SK-N-SH treated with all-trans-retinoic acid at 6 μM for 48 hours (cell line): ENCODE data around the gene CDK5R1.

ENCODE experiments used
- ATAC-seq: fragments of 200-7000 bp; cut with Tn5 transposase; 3 replicates; pipeline ENCODE4 v1.9.1; 2020; ENCODE audit warnings: mild to moderate bottlenecking, moderate library complexity
- ARNTL ChIP-seq: fragments of 450-650 bp; formaldehyde crosslinking; IDR thresholded peaks from 2 replicates; pipeline ENCODE4 v1.5.0; 2020; ENCODE audit warnings: low read depth, mild to moderate bottlenecking, moderate library complexity, borderline replicate concordance
- BACH2 ChIP-seq: fragments of 250-450 bp; sonication (Bioruptor Pico); IDR thresholded peaks from 2 replicates; pipeline ENCODE4 v1.9.0; 2021; ENCODE audit warnings: mild to moderate bottlenecking, borderline replicate concordance
- CREB5 ChIP-seq: fragments of 250-450 bp; sonication (Bioruptor Pico); IDR thresholded peaks from 2 replicates; pipeline ENCODE4 v1.5.1; 2020; ENCODE audit warnings: low read depth, mild to moderate bottlenecking, moderate library complexity
- CSRNP3 ChIP-seq: fragments of 250-450 bp; sonication (Bioruptor Pico); IDR thresholded peaks from 2 replicates; pipeline ENCODE4 v1.5.1; 2021; ENCODE audit warnings: mild to moderate bottlenecking, moderate library complexity
- ESRRG ChIP-seq: fragments of 250-450 bp; sonication (Bioruptor Pico); IDR thresholded peaks from 2 replicates; pipeline ENCODE4 v1.6.1; 2021; ENCODE audit warnings: mild to moderate bottlenecking
- GLIS3 ChIP-seq: fragments of 250-450 bp; sonication (Bioruptor Pico); IDR thresholded peaks from 2 replicates; pipeline ENCODE4 v1.5.0; 2020; ENCODE audit warnings: mild to moderate bottlenecking, moderate library complexity
- ISL1 ChIP-seq: fragments of 250-450 bp; sonication (Bioruptor Pico); IDR thresholded peaks from 2 replicates; pipeline ENCODE4 v2.1.2; 2022; ENCODE audit warnings: mild to moderate bottlenecking, moderate library complexity
- OSR1 ChIP-seq: fragments of 250-450 bp; sonication (Bioruptor Pico); IDR thresholded peaks from 2 replicates; pipeline ENCODE4 v1.8.0; 2022; ENCODE audit warnings: moderate library complexity, mild to moderate bottlenecking, inconsistent platforms
- PATZ1 ChIP-seq: fragments of 250-450 bp; sonication (Bioruptor Pico); IDR thresholded peaks from 2 replicates; pipeline ENCODE4 v1.8.0; 2020; ENCODE audit warnings: mild to moderate bottlenecking, moderate library complexity, borderline replicate concordance
- PPARA ChIP-seq: fragments of 250-450 bp; sonication (Bioruptor Pico); IDR thresholded peaks from 2 replicates; pipeline ENCODE4 v1.5.0; 2020; ENCODE audit warnings: mild to moderate bottlenecking, borderline replicate concordance
- RARB ChIP-seq: fragments of 250-450 bp; sonication (Bioruptor Pico); IDR thresholded peaks from 2 replicates; pipeline ENCODE4 v1.8.0; 2021; ENCODE audit warnings: mild to moderate bottlenecking, moderate library complexity
- SNAI2 ChIP-seq: fragments of 250-450 bp; sonication (Bioruptor Pico); IDR thresholded peaks from 2 replicates; pipeline ENCODE4 v1.5.0; 2020; ENCODE audit warnings: mild to moderate bottlenecking, moderate library complexity
- TCF4 ChIP-seq: fragments of 250-450 bp; sonication (Bioruptor Pico); IDR thresholded peaks from 2 replicates; pipeline ENCODE4 v1.8.0; 2021; ENCODE audit warnings: mild to moderate bottlenecking, moderate library complexity, borderline replicate concordance
- TOX ChIP-seq: fragments of 250-450 bp; sonication (Bioruptor Pico); IDR thresholded peaks from 2 replicates; pipeline ENCODE4 v1.8.0; 2021; ENCODE audit warnings: mild to moderate bottlenecking, moderate library complexity, borderline replicate concordance
- TSHZ2 ChIP-seq: fragments of 250-450 bp; sonication (Bioruptor Pico); IDR thresholded peaks from 2 replicates; pipeline ENCODE4 v1.5.0; 2020; ENCODE audit warnings: mild to moderate bottlenecking, moderate library complexity
- ZC3H10 ChIP-seq: fragments of 250-450 bp; sonication (Bioruptor Pico); IDR thresholded peaks from 2 replicates; pipeline ENCODE4 v1.5.1; 2021; ENCODE audit warnings: mild to moderate bottlenecking, moderate library complexity
- ZFP3 ChIP-seq: fragments of 250-450 bp; sonication (Bioruptor Pico); IDR thresholded peaks from 2 replicates; pipeline ENCODE4 v1.5.0; 2020; ENCODE audit warnings: mild to moderate bottlenecking, moderate library complexity
- ZFP30 ChIP-seq: fragments of 450-650 bp; formaldehyde crosslinking; IDR thresholded peaks from 2 replicates; pipeline ENCODE4 v1.5.0; 2022; ENCODE audit warnings: mild to moderate bottlenecking, moderate library complexity
- ZNF565 ChIP-seq: fragments of 450-650 bp; formaldehyde crosslinking; conservative IDR thresholded peaks from 2 replicates; pipeline ENCODE4 v1.5.0; 2020; ENCODE audit warnings: low read depth, mild to moderate bottlenecking, moderate library complexity
- ZNF70 ChIP-seq: fragments of 450-650 bp; formaldehyde crosslinking; IDR thresholded peaks from 2 replicates; pipeline ENCODE4 v1.5.0; 2020; ENCODE audit warnings: mild to moderate bottlenecking, moderate library complexity
- ZNF8 ChIP-seq: fragments of 450-650 bp; formaldehyde crosslinking; IDR thresholded peaks from 2 replicates; pipeline ENCODE4 v1.5.0; 2020; ENCODE audit warnings: mild to moderate bottlenecking, moderate library complexity

Gene CDK5R1

GRCh38 chr17:32515677-32516383, 29.0 kb downstream of the CDK5R1 start:
- ATAC-seq, result no peak
- TF ChIP-seq GLIS3 (no peak), CREB5 (CRISPR knock-in tag) (no peak), TOX (no peak), ARNTL (CRISPR knock-in tag) (no peak), ZNF565 (CRISPR knock-in tag) (no peak), ZFP30 (CRISPR knock-in tag) (no peak), ZFP3 (CRISPR knock-in tag) (no peak)
- TF ChIP-seq, all 23 proteins: peak for 0

- TF ChIP-seq GLIS3 (no peak), RARB (no peak), ZNF8 (CRISPR knock-in tag) (no peak), OSR1 (no peak), TCF4 (no peak)
- ATAC-seq, result no peak
Observed at GRCh38 chr17:32516450-32516849, 29.7 kb downstream of the CDK5R1 start.

- ATAC-seq, result no peak
- no peak for TF ChIP-seq ARNTL (CRISPR knock-in tag)
- TF ChIP-seq ISL1, result no peak
- no peak for TF ChIP-seq ESRRG (CRISPR knock-in tag)
- no peak for TF ChIP-seq TCF4
- TF ChIP-seq PATZ1, result no peak
- TF ChIP-seq ZFP3 (CRISPR knock-in tag), result no peak
- TF ChIP-seq TSHZ2 (CRISPR knock-in tag), result no peak
- no peak for TF ChIP-seq GLIS3
- TF ChIP-seq CREB5 (CRISPR knock-in tag), result no peak
- TF ChIP-seq ZC3H10 (CRISPR knock-in tag), result no peak
- no peak for TF ChIP-seq TOX
- no peak for TF ChIP-seq ZNF565 (CRISPR knock-in tag)
- TF ChIP-seq CSRNP3, result no peak
- TF ChIP-seq PPARA (CRISPR knock-in tag), result no peak
- no peak for TF ChIP-seq ZNF70
- no peak for TF ChIP-seq ZNF8 (CRISPR knock-in tag)
Observed at GRCh38 chr17:32516940-32517701, 30.3 kb downstream of the CDK5R1 start.

GRCh38 chr17:32517982-32518381, 31.2 kb downstream of the CDK5R1 start:
- no peak for ATAC-seq
- TF ChIP-seq BACH2 (CRISPR knock-in tag) (no peak), ZC3H10 (CRISPR knock-in tag) (no peak), TSHZ2 (CRISPR knock-in tag) (no peak), ARNTL (CRISPR knock-in tag) (no peak), CREB5 (CRISPR knock-in tag) (no peak), PPARA (CRISPR knock-in tag) (no peak), SNAI2 (CRISPR knock-in tag) (no peak), RARB (no peak)
